Stimulated activated CD8-positive, alpha-beta memory T cell treated with anti-CD3 and anti-CD28 coated beads, Interleukin-12 subunit alpha, Interleukin-12 subunit beta, amount 100 ng/mL, for 4 hours (primary cell): ENCODE results near the gene RAI1.
"Not testable (repeated sequence)": the region's sequence is repeated elsewhere in the genome, so short reads cannot be mapped to it uniquely, and the experiment has no call there.

Source experiments
- DNase-seq: peaks from one replicate; pipeline ENCODE4 v3.0.0-alpha.2; 2020; ENCODE audit warnings: low read depth

Gene RAI1

DNA sequence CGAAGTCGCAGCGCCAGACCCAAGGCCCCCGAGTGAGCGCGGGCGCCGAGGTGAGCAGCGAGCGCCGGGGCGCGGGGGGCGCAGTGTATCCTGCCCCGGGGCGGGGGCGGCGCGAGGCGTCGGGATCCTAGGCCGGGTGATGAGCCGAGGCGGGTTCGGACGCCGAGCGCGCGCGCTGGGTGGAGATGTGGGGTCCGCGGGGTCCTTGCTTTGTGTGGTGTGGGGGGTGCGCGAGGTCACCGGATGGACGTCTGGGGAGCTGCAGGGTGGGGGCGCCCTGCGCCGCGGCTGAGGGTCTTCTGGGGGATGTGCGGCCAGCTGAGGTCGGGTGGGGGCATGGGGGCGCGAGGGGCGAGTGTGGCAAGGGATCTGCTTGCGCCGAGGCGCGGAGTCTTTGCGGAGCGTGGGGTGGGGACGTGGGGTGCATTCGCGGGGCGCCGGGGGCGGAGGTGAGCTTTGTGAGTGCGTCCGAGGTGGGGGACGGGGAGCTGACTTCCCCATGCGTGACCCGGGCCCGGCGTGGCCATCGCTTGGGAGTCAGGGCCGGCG is 560 bp downstream of the RAI1 start:
- peak; percentile 28 for DNase-seq

DNA sequence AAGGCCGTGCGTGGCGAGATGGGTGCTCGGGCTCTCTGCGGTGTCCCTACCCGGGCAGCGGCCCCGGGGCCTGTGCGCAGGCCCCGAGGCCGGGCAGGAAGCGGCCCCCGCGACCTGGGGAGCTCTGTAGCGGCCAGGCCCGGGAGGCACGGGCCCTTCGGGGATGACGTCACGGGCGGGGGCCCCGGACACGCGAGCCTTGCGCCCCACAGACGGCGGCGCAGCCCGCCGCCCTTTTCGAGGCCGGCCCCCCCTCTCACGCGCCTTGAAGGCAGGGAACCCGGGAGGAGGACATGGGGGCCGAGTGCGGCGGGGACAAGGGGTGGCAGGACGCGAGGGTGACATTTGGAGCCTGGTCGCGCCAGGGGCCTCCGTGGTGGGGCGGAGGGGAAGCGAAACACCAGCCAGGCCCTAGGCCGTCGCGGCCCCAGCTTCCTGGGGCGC is 1.1 kb downstream of the RAI1 start:
- peak; percentile 51 for DNase-seq

DNA sequence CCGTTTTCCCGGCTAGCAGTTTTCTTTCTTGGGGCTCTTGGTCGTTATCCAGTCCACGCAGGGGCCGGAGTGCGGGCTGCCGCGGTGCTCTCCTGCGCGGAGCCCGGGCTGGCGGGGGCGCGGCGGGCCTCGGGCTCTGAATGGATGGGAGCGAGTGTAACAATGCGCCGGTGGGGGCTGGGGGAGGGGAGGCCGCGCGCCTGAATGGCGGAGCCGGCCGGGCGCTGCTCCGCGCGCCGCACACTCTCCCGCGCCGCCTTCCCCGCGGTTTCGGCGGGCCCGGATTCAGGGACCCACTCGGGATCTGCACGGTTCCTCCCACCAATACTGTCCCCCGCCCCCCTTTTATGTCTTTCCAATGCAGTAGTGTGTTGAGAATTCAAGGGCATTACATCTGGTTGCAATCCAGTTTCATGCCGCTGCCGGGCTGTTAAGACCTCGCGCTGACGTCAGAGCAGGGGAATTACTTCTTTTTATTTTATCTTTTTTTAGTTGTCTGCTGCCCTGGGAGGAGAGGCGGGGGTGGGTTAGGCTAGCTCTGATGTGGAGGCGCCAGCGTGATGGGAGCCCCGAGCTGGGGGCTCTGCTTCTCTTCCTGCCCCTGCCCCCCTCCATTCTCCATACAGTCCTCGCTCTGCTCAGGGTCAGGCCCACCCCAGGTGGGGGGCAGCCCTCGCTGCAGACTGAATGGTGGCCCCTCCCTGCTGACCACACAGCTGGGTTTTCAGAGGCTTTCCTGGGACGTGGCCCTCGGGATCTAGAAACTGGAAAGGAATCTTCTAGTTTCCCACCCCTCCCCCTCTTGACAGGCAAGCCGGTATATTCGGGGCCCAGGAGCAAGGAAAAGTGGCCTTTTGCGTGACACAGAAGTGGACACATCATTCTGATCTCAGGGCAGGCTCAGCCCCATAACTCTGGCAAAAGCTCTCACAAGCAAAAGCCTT is 1.8 kb downstream of the RAI1 start:
- DNase-seq: peak; percentile 51

DNA sequence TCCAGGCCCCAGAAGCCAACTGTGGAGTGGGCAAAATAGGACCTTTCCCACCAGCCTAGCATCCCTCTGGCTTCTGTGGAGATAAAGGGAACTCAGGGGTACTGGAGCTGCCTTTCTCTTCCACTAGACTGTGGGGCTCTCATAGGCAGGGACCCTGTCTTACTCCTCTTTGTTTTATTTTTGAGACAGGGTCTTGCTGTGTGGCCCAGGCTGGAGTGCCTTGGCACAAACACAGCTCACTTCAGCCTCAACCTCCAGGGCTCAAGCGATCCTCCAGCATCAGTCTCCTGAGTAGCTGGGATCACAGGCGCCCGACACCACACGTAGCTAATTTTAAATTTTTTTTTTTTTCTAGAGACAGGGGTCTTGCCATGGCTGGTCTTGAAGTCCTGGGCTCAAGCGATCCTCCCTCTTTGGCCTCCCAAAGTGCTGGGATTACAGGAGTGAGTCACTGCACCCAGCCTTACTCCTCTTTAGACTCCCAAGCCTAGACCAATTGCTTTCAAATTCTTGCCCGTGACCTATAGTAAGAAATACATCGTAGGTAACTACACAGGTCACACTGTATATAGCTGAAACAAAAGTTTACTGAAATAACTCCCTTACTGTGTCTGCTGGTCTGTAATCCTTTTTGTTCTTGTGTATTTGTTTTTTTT is 2.6 kb downstream of the RAI1 start:
- no peak for DNase-seq

DNA sequence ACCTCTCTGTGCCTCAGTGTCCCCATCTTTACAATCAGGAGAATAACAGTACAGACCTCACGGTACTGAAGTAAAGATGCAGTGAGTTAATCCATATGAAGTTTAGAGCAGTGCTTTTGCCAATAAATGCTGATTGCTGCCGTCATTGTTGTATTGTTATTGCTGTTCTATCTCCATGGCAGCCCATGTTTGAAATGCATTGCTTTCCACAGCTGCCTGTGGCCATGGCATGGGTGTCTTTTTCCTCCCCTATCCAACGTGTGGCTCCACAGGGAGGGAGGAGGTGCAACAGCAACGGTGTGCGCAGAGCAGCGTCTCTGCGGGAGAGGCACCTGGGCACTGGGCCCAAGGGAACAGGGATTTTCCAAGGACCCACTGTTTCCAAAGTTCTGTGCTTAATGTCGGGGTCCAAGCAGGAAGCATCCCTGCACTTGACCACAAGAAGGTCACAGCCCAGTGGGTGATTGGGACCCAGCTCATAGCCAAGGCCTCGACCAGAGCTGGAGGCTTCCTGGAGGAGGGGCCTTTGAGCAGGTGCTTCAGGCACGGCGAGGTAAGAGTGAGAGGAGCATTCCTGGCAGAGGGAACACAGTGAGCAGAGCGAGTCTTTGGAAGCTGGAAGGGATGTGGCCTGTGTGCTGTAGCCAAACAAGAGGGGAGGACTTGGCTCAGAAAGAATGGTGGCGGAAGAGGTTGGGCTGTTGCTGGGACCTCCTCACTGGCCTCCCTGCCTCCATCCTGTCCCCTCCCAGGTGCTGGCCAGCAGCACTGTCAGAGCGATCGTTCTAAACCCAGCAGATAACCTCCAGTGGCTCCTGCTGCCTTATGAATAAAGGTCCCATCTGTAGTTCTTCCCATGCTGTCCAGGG is 3.9 kb downstream of the RAI1 start:
- DNase-seq: no peak

DNA sequence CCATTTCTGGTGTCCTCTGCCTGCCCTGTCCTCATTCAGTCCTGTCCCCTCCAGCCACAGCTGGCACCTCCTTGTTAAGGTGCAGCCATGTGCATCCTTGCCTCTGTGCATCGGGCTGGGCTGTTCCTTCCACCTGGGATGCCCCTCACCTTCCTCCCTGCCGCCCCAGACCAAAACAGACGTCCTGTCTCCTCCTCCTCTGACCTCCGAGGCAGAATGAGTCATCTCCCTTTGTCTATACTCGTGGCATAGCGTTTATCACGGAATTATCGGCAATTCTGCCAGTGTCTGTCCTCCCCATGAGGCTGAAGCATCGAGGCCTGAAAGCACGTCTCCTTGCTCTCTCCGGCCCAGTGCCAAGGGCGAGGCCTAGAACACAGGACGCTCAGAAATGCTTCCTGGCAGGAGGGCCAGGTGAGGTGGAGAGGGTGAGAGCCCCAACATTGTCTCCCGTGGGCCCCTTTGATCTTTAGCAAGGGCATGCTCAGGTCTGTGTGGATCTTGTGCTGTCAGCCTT is 4.6 kb downstream of the RAI1 start:
- no peak for DNase-seq

DNA sequence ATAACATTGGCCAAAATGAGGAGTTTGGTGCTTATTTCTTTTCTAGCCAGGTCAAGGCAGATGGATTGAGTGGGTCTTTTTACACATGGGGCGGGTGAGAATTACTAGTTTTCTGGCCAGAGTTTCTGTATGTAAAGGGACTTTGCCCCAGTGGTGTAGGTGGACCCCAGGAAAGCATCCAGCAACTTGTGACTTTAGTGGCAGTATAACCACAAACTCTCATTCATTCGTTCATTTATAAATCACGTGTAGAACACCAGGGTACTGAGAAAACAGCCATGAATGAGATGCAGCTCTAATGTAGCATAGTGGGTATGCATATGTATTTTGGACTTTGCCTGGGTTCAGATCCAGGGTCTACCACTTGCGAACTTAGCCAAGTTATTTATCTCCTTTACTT is 8.1 kb downstream of the RAI1 start:
- no peak for DNase-seq

DNA sequence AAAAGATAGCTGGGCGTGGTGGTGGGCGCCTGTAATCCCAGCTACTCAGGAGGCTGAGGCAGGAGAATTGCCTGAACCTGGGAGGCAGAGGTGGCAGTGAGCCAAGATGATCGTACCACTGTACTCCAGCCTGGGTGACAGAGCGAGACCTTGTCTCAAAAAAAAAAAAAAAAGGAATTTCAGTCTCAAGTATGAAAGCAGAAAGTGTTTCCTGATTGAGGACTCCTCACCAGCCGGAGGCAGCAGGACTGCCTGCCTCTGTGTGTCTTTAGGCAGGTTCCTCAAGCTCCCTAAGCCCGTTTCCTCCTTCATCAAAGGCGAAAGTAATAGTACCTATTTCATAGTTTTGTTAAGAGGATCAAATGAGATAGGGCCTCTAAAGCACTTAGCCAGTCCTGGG is 9.0 kb downstream of the RAI1 start:
- not testable (repeated sequence) for DNase-seq

DNA sequence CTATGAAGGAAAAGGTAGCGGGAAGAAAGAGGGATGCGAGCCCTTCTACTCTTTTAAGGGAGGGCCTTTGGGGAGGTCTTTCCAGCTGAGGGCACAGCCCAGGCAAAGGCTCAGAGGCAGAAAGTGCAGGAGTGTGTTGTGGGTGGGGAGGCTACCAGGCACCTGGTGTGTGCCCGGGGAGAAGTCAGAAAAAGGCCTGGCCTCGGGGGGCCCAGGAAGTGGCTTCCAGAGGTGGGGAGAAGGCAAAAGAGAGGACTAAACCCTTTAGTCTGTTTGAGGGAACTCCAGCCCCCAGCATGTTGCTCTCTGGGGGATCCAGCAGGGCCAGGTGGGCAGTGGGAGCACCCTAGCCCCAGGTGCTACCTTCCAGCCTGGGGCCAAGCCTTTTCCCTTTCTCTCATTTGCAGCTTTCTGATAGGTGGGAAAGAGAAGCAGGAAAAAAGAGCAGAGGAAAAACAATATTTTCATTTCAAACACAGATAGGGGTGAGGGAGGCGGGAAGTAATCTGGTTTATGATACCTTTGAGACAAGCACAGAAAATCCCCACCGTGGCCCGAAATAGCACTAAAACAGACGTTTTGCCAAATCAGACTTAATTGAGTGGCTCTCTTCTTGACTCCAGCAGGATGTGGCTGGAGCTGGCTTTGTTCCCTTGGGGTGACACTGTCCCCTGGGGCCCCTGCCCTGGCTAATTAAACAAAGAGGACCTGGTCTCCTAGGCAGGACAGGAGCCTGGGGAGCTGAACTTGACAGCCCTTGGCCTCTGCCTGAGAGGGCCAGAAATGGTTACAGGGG is 10.4 kb downstream of the RAI1 start:
- no peak for DNase-seq

DNA sequence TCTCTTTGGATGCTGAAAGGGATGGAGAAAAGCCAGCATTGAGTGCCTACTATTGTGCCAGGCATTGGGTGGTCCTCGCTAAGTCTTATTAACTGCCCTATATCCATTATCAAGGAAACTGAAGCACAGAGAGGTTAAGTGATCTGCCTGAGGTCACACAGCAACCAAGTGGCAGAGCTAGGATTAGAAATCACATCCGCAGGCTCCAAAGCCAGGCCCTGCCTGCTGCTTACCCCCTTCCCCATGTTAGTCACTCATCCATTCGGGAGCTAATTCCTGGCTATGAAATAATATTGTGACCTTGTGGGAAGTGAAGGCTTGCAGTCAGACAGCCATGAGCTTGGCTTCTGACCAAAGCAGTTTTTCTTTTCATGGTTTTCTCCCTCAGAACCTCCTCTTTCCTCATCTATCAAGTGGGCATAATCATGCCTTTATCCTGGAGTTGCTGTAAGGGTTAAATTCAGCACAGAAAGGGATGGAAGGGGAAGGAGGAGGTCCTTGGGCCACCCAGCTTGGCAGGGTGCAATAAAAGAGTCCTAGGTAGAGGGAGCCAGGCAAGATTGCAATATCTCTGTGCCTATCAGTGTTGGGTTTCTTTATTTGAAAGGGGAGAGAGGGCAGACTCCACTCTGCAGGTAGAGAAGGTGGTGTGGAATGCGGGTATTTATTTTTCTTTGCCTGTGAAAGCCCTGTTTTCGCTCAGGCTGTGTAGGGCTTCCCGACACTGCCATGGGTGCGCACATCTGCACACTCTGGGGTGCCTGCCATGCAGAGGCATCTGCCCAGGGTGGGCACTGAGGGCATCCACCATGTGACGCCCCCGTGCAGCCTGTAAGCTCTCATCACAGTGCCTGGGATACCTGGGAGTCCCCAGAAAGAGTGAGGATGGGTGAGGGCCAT is 11.3 kb downstream of the RAI1 start:
- no peak for DNase-seq

DNA sequence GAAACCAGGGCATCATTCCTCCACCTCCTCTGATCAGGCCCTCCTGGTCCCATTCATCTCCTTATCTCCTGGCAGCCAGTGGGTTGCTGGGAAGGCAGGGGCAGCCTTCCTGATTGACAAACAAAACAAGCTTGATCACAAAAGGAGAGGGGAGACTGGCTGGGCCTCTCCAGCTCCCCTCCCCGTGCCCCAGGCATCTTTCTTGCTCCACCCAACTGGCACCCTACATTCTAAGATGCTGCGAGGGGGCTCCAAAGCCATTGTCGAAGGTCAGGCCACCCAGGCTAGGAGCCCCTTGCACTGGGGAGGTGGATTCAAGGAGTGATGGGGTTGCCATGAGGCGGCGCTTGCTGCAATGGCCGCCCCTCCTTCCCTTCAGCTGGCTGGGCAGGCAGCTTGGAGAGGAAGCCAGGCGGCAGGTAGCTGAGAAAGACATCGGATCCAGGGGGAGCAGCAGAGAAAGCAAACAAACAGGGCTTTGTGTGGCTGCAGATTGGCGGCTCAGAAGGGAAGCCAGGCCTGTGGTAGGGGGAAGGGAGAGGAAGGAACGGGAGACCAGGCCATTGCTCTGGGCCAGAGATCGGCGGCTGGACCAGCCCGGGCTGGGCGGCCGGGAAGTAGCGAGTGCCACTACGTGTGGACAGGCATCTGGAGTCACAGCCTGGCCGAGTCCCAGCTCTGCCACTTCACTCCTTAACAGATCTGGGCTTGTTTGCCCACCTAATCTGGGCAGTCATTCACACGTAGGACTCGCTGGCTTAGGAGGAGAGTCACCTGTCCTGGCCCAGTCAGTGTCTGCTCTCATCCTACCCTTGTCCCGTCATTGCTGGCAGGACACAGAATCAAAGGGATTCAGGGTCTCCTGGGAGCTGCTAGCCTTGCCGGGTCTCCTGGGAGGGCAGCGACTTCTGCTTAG is 12.3 kb downstream of the RAI1 start:
- DNase-seq: no peak

DNA sequence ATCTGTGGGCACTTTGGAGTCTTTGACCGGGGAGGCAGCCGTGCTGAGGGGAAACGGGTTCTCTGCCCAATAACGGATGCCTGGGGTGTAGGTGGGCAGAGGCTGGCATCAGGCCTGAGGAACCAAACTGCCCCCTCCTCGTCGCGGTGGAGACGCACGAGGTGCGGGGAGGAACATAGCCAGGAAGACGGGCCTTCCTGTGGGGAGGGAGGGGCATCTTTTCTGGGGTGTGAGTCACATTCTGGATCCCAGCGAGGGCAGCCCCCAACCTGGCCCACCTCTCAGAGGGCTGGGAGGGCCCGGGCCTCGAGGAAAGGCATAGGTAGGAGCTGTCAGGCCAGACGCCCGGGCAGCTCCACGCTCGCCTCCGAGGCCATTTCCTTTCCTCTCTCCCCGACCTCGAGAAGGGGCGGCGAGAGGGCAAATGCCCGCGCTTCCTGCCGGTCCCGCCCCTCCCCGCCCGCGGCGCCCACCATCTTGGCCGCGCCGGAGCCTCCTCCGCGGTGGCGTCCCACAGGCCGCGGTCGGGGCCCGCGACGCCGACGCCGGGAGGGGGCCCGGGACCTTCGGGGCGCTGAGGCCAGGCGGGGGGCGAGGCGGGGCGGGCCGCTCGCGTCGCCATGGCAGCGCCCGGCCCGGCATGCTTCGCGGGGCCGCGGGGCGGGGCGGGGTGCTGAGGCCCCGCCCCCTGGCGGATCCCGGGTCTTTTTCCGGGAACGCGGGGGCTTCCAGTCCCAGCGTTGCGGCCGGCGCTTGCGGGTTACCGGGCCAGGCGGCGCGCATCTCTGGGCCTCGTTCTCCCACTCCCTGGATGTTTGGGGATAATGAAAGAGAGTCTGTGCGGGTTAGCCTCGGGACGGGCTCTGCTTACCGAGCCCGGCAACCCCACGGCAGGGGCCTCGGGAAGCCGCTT is 13.2 kb downstream of the RAI1 start:
- peak; percentile 65 for DNase-seq

DNA sequence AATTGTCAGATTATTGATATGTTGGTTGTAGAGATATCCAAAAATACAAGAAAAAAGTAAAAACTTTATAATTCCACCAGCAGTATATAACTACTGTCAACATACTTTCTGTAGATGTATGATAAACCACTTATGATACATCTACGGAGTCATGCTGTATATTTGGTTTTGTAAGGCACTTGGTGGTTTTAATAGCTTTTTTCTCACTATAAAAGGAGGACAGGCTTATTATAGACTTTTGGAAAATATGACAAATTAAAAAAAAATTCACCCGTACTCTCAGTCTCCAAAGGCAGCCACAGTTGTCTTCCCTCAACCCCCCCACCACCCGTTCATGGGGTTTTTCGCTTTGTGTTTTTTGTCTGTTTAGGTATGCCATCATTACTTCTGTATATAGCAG is 14.8 kb downstream of the RAI1 start:
- no peak for DNase-seq

DNA sequence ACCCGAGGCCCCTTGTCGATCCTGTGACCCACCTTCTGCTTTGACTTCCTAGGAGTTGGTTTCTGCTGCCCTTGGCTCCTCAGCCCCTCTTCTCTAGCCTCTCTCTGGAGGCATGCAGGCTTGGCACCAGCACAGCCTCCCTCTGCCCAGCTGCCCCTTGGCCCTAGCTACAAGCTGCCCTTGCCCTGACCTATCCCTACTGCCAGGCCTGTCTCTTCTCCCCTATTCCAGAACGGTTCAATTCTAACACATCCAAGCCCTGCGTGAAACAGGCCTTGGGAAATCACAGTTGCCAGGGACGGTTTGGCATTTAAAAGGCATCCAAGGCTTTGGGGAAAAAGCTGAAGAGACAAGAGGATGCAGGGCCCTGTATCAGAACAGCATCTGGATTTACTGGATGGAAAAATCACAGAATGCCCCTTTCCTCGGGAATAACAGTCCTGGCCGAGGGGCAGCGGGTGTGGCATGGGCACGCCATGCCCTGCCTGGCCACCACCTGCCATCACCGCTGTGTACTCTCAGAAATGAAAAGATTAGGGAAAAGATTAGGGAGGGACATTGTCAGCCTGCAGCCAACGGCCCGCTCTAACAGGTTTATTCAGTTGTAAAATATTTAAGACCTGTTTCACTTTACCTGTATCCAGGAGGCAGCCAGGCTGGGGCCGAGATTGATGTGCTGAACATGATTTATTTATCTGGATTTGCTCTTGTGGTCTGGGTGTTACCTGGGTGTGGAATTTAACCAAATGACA is 15.8 kb downstream of the RAI1 start:
- no peak for DNase-seq

DNA sequence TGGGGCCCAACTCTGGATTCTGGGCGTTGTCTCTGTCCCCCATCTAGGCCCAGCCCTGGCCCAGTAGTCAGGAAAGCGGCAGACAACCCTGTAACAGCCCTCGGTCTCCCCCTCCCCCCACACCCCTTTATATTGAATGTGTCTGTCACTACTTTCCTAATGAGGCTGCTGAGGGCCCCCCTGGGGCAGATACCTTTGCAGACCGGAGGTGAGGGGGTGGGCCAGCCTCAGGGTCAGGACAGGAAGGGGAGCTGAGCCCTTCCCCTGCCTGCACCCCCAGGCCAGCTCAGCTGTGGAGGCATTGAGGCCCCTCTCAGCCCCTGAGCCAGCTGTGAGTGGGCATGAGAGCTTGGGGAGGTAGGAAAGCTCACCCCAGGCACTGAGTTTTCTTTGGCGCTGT is 17.1 kb downstream of the RAI1 start:
- DNase-seq: no peak

DNA sequence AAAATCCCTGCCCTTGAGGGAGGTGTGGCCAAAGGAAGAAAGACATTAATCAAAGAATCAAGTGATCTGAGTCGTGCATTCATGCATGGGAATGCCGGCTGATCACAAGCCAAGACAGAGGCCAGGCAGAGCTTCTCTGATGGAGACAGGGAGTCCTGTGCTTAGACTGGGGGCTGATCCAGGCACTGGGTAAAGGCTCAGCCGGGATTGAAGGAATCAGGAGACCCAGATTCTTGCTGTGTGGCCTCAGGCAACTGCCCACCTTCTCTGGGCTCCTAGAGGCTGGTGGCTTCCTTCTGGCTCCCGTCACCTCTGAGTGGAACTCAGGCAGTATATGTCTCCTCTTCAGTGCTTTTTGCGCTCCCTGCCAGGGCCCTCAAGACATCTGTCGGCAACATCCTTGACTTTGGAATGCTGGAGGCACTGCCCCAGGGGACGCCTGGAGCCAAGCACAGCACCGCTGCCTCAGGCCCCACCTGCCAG is 17.7 kb downstream of the RAI1 start:
- DNase-seq: no peak

DNA sequence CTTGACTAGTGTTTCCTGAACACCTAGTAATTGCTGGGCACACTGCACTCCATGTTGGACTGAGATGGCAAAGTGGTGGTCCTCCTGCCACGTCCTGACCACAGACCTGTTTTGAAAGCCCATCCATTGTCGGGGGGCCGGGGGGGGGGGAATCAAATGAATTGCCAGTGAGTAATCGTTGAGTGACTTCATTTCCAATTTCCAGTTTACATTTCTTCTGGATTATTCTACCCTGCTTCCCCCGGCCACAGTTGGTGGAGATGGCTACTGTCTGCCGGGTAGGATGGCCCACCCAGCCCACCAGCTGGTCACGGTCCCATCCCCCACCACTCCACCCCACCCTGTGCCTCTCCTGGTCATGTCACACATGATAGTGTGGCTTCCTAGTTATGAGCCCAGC is 18.2 kb downstream of the RAI1 start:
- DNase-seq: no peak
